ENCODE measurements around the gene HS3ST3B1.
A peak's percentile ranks its signal among the peaks of the same experiment; 100 is the strongest.

DNA sequence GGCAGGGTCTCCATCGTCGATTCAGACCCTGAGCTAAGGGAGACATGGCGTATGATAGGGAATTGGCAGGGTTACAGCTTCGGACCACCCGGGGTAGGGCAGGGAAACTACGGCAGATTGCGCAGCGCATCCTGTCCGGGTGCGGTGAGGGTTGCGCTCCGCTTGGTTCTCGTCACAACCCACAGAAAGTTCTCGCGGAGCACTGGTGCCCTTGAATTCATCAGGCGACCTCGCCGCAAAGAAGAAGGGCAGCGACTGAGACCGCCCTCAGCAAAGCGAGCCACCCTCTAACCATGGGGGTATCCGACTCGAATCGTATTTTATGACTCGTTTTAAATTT lies 1.2 kb downstream of the HS3ST3B1 start:
- TF ChIP-seq CTCF (IDR thresholded peaks at IDR 0.05), result no peak
- peak in 1 of 3 donors; percentile 1 for TF ChIP-seq POLR2A (IDR thresholded peaks at IDR 0.05)

Data from body of pancreas (tissue), 4 donors.